HG02938 (cell line): ENCODE results near the gene RAB7B.

Experiments used
- ATAC-seq: cut with Tn5 transposase; IDR thresholded peaks from one replicate; pipeline ENCODE4 v1.9.1; 2021; ENCODE audit warnings: mild to moderate bottlenecking, moderate library complexity; ENCODE audit not compliant: unreplicated experiment

Gene RAB7B

GRCh38 chr1:206023695-206024094, 20.5 kb upstream of the RAB7B start, which contains the start of gene CTSE:
Gene CTSE (minus strand): TSS chr1:206023895. CDS start chr1:206023791, 104 bp downstream.
- no peak for ATAC-seq

GRCh38 chr1:206022766-206023165, 19.6 kb upstream of the RAB7B start:
- no peak for ATAC-seq

GRCh38 chr1:206021626-206022365, 18.6 kb upstream of the RAB7B start:
- ATAC-seq, result no peak

- no peak for ATAC-seq
Measured at GRCh38 chr1:206021008-206021625, 17.9 kb upstream of the RAB7B start.

- no peak for ATAC-seq
Measured at GRCh38 chr1:206020393-206021007, 17.3 kb upstream of the RAB7B start.

- ATAC-seq, result no peak
Measured at GRCh38 chr1:206015071-206015470, 11.9 kb upstream of the RAB7B start.

- ATAC-seq, result no peak
Measured at GRCh38 chr1:206014601-206015000, 11.4 kb upstream of the RAB7B start.

GRCh38 chr1:206013026-206013795, 10.0 kb upstream of the RAB7B start:
- ATAC-seq, result no peak

GRCh38 chr1:206012086-206012859, 9.1 kb upstream of the RAB7B start:
- peak; percentile 92 for ATAC-seq

- no peak for ATAC-seq
Measured at GRCh38 chr1:206011057-206011456, 7.9 kb upstream of the RAB7B start.

- ATAC-seq, result no peak
Measured at GRCh38 chr1:206010060-206010459, 6.9 kb upstream of the RAB7B start.

- no peak for ATAC-seq
Measured at GRCh38 chr1:206006946-206007345, 3.8 kb upstream of the RAB7B start.

- no peak for ATAC-seq
Measured at GRCh38 chr1:206005778-206006180, 2.6 kb upstream of the RAB7B start.

- ATAC-seq, result no peak
Measured at GRCh38 chr1:206005234-206005633, 2.0 kb upstream of the RAB7B start.

GRCh38 chr1:206004826-206005225, 1.6 kb upstream of the RAB7B start:
- no peak for ATAC-seq

- no peak for ATAC-seq
Measured at GRCh38 chr1:206003854-206004800, 932 bp upstream of the RAB7B start.

- ATAC-seq, result no peak
Measured at GRCh38 chr1:206002160-206002559, 1.0 kb downstream of the RAB7B start.

- no peak for ATAC-seq
Measured at GRCh38 chr1:206001476-206001888, 1.7 kb downstream of the RAB7B start.

- ATAC-seq, result no peak
Measured at GRCh38 chr1:206000641-206001339, 2.4 kb downstream of the RAB7B start.
